ENCODE data around the gene OBP2B. TPM values are rescaled to one million over a fixed set of nuclear protein-coding genes. Genes with fewer than 3 reads are reported as not detected.

The OBP2B gene
- total and polyA plus RNA-seq, 10 of the 15 experiments (the other 5 are each of a cell fraction or from before 2014, with no cell fraction given): not detected

- TF ChIP-seq ZBTB4 (CRISPR knock-in tag; IDR thresholded peaks at IDR 0.05) (no peak), TCF7 (IDR thresholded peaks at IDR 0.05; ENCODE audit: borderline replicate concordance) (no peak), BCLAF1 (IDR thresholded peaks at IDR 0.05) (no peak), JUNB (IDR thresholded peaks at IDR 0.05) (no peak), RCOR1 (conservative IDR thresholded peaks at IDR 0.05; ENCODE audit: low read depth, low read length) (no peak), ZBTB33 (IDR thresholded peaks at IDR 0.05) (no peak), IRF3 (IDR thresholded peaks at IDR 0.05) (no peak), ZNF207 (IDR thresholded peaks at IDR 0.05; ENCODE audit: borderline replicate concordance) (no peak)
These were observed 38.6 kb upstream of the OBP2B start (continued) for GRCh38 chr9:133247632-133248031.

Data from GM12878 (cell line).